ENCODE data around the gene ZBTB21.
A peak's percentile ranks its signal among the peaks of the same experiment; 100 is the strongest.

Gene ZBTB21

GRCh38 chr21:42037516-42037915, 27.4 kb upstream of the ZBTB21 start:
- Histone ChIP-seq H3K79me2 (ENCODE audit: insufficient read depth, low read depth) (no peaks in the 10 kb centered on the region), H4K20me1 (ENCODE audit: insufficient read depth) (no peaks in the 10 kb centered on the region), H3K27me3 (ENCODE audit: insufficient read depth, low read depth) (no peaks in the 10 kb centered on the region; the same call in 1 of the 2 replicates), H3K4me1 (ENCODE audit: low read depth, poor library complexity, severe bottlenecking) (peaks cover under 1% of the 10 kb centered on the region), H3K36me3 (ENCODE audit: insufficient read depth) (no peaks in the 10 kb centered on the region), H3K9ac (no peak overlapping the region), H3K27ac (no peak overlapping the region), H2AFZ (ENCODE audit: low read depth) (no peak overlapping the region), H3K4me3 (IDR thresholded peaks at IDR 0.05; ENCODE audit: insufficient read depth, low read depth, low read length) (no peak overlapping the region), H3K4me2 (no peak overlapping the region)
- no peak for TF ChIP-seq CTCF (conservative IDR thresholded peaks at IDR 0.05; ENCODE audit: low read depth, low read length)

GRCh38 chr21:42036313-42036712, 26.2 kb upstream of the ZBTB21 start:
- no peak overlapping the region for H3K4me2 ChIP-seq
- peaks cover 13% of the 10 kb centered on the region for H3K4me1 ChIP-seq (ENCODE audit: low read depth, poor library complexity, severe bottlenecking)
- H4K20me1 ChIP-seq (ENCODE audit: insufficient read depth), result no peaks in the 10 kb centered on the region
- no peaks in the 10 kb centered on the region for H3K27me3 ChIP-seq (ENCODE audit: insufficient read depth, low read depth)
- no peak overlapping the region for H3K4me3 ChIP-seq (IDR thresholded peaks at IDR 0.05; ENCODE audit: insufficient read depth, low read depth, low read length)
- no peak overlapping the region for H3K9ac ChIP-seq
- no peaks in the 10 kb centered on the region for H3K79me2 ChIP-seq (ENCODE audit: insufficient read depth, low read depth)
- H3K36me3 ChIP-seq (ENCODE audit: insufficient read depth), result no peaks in the 10 kb centered on the region
- no peak for TF ChIP-seq CTCF (conservative IDR thresholded peaks at IDR 0.05; ENCODE audit: low read depth, low read length)
- H2AFZ ChIP-seq (ENCODE audit: low read depth), result no peak overlapping the region
- H3K27ac ChIP-seq, result no peak overlapping the region

DNA sequence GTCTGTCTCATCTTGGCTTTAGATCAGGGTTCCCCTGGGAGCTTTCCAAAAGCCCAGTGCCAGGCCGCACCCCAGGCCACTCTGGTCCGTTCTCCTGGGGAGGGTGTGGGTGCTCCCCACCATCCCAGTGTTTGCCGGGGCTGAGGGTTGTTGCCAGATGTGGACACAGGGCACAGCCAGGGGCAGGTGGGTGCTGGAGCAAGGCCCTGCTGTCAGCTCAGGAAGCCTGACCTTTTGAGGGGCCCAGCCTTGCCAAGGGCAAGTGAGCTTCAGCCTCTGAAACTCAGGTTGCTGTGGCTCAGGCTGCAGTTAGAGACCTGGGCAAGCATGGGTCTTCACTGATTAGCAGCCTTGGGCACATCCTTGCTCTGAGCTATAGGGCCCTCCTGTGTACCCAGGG, 22.8 kb upstream of the ZBTB21 start:
- Histone ChIP-seq H3K27ac (no peak overlapping the region), H2AFZ (ENCODE audit: low read depth) (no peak overlapping the region), H3K9ac (no peak overlapping the region), H3K27me3 (ENCODE audit: insufficient read depth, low read depth) (no peaks in the 10 kb centered on the region), H3K4me3 (IDR thresholded peaks at IDR 0.05; ENCODE audit: insufficient read depth, low read depth, low read length) (no peak overlapping the region), H3K36me3 (ENCODE audit: insufficient read depth) (no peaks in the 10 kb centered on the region), H3K4me2 (no peak overlapping the region), H3K79me2 (ENCODE audit: insufficient read depth, low read depth) (no peaks in the 10 kb centered on the region), H3K4me1 (ENCODE audit: low read depth, poor library complexity, severe bottlenecking) (peaks cover 21% of the 10 kb centered on the region), H4K20me1 (ENCODE audit: insufficient read depth) (no peaks in the 10 kb centered on the region)
- TF ChIP-seq CTCF (conservative IDR thresholded peaks at IDR 0.05; ENCODE audit: low read depth, low read length), result no peak

DNA sequence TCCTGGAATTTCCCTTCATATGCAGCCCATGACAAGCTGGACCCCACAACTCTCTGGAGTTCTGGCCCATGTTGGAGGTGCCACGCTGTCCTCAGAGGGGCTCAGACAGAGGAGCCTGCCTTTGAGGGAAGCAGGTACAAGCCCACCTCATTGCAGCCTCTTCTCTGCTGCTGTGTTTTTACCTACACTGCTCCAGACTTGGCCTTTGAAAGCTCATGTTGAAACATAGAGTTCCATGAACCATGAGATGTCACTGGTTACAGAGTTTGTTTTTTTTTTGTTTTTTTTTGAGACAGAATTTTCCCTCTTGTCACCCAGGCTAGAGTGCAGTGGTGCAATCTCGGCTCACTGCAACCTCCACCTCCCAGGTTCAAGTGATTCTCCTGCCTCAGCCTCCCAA, 22.1 kb upstream of the ZBTB21 start:
- Histone ChIP-seq H3K4me1 (ENCODE audit: low read depth, poor library complexity, severe bottlenecking) (peaks cover 21% of the 10 kb centered on the region), H4K20me1 (ENCODE audit: insufficient read depth) (no peaks in the 10 kb centered on the region), H3K27ac (peak overlapping the region; percentile 38; the same call in 1 of the 2 replicates), H2AFZ (ENCODE audit: low read depth) (peak overlapping the region; percentile 31; the same call in 1 of the 2 replicates), H3K9ac (no peak overlapping the region), H3K4me2 (peak overlapping the region; percentile 42; the same call in 1 of the 2 replicates), H3K4me3 (IDR thresholded peaks at IDR 0.05; ENCODE audit: insufficient read depth, low read depth, low read length) (no peak overlapping the region), H3K79me2 (ENCODE audit: insufficient read depth, low read depth) (no peaks in the 10 kb centered on the region), H3K27me3 (ENCODE audit: insufficient read depth, low read depth) (no peaks in the 10 kb centered on the region), H3K36me3 (ENCODE audit: insufficient read depth) (no peaks in the 10 kb centered on the region)
- TF ChIP-seq CTCF (conservative IDR thresholded peaks at IDR 0.05; ENCODE audit: low read depth, low read length), result no peak
